Nephron progenitor cell (in vitro differentiated cells): ENCODE measurements around the gene CLEC7A.
A peak's percentile ranks its signal among the peaks of the same experiment; 100 is the strongest.

Source experiments
- DNase-seq: peaks from one replicate; pipeline ENCODE4 v3.0.0; 2021
- H3K27ac Mint-ChIP-seq: 2 replicates; pipeline ENCODE4 v1.8.0; 2021; ENCODE audit warnings: mild to moderate bottlenecking, moderate library complexity, mixed read lengths
- H3K27me3 Mint-ChIP-seq: 2 replicates; pipeline ENCODE4 v1.8.0; 2021; ENCODE audit warnings: mild to moderate bottlenecking, low read depth, mixed read lengths; ENCODE audit not compliant: poor library complexity
- H3K36me3 Mint-ChIP-seq: 2 replicates; pipeline ENCODE4 v1.8.0; 2021; ENCODE audit warnings: low read depth, mixed read lengths
- H3K4me1 Mint-ChIP-seq: 2 replicates; pipeline ENCODE4 v1.8.0; 2021; ENCODE audit warnings: mixed read lengths
- H3K4me3 Mint-ChIP-seq: 2 replicates; pipeline ENCODE4 v1.8.0; 2021; ENCODE audit warnings: mild to moderate bottlenecking, moderate library complexity, mixed read lengths
- H3K9me3 Mint-ChIP-seq: 2 replicates; pipeline ENCODE4 v1.8.0; 2021; ENCODE audit warnings: mild to moderate bottlenecking, moderate library complexity, mixed read lengths
- TF ChIP-seq, protein P1 (sequence below): fragments of 200-600 bp; sonication (generic); IDR thresholded peaks from 2 replicates; pipeline ENCODE4 v1.5.0; 2021; ENCODE audit warnings: antibody characterized with exemption

Gene CLEC7A

DNA sequence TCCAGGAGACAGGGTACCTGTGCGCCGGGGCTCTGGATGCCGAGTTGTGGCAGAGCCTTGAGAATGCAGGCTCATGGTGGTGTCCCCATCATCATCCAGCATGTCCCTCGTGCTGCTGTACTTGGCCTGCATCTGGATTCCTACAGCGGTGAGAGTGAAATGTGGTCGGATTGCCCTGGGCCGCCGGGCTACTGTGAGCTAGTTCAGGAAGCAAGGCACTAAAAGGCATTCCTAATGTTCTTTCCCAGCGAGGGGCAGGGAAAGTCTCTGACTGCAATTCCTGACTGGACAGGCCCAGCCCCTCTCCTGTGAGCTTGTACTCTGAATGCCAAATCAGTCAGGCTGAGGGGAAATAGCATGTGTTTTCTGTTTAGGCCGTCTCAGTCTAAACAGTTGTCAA is 31.2 kb downstream of the CLEC7A start, which contains the start of gene CLEC1A:
CLEC1A (minus strand) TSS at position 195 of the 400 bp plus-strand sequence; CDS start at position 132, 63 bp downstream.
- H3K27me3 Mint-ChIP-seq = peaks cover 3% of the 10 kb centered on the region
- no peak within 1 kb of the TSS for H3K4me3 Mint-ChIP-seq
- peaks cover 6% of the 10 kb centered on the region for H3K36me3 Mint-ChIP-seq
- peaks cover 8% of the 10 kb centered on the region for H3K9me3 Mint-ChIP-seq
- TF ChIP-seq, protein P1, sequence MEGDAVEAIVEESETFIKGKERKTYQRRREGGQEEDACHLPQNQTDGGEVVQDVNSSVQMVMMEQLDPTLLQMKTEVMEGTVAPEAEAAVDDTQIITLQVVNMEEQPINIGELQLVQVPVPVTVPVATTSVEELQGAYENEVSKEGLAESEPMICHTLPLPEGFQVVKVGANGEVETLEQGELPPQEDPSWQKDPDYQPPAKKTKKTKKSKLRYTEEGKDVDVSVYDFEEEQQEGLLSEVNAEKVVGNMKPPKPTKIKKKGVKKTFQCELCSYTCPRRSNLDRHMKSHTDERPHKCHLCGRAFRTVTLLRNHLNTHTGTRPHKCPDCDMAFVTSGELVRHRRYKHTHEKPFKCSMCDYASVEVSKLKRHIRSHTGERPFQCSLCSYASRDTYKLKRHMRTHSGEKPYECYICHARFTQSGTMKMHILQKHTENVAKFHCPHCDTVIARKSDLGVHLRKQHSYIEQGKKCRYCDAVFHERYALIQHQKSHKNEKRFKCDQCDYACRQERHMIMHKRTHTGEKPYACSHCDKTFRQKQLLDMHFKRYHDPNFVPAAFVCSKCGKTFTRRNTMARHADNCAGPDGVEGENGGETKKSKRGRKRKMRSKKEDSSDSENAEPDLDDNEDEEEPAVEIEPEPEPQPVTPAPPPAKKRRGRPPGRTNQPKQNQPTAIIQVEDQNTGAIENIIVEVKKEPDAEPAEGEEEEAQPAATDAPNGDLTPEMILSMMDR = no peak
- H3K4me1 Mint-ChIP-seq = peaks cover 34% of the 10 kb centered on the region
- DNase-seq = peak; percentile 42
- peak within 1 kb of the TSS; percentile 64 for H3K27ac Mint-ChIP-seq

DNA sequence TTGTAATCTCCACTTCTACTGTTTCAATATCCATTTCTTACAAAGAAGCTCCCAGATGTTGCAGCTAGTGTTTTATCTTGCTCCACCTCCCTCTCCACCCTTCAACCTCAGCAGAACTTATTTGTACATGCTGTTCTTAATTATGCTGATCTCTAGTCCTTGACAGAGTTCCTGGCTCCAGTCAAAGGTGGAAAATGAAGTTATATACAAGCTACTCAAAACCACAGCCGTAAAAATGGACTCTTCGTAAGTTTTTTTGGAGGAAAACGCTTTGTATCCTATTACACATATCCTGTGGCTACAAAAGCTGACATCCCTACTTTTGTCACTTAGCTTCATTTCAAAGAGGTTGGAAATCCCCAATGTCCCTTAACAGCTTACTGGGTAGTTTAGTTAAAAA is 32.5 kb downstream of the CLEC7A start:
- Mint-ChIP-seq H3K9me3 (no peaks in the 10 kb centered on the region), H3K27me3 (peaks cover 3% of the 10 kb centered on the region), H3K36me3 (no peaks in the 10 kb centered on the region), H3K27ac (no peak overlapping the region), H3K4me3 (no peak overlapping the region), H3K4me1 (peaks cover 34% of the 10 kb centered on the region)
- no peak for DNase-seq
- TF ChIP-seq, protein P1 = no peak

DNA sequence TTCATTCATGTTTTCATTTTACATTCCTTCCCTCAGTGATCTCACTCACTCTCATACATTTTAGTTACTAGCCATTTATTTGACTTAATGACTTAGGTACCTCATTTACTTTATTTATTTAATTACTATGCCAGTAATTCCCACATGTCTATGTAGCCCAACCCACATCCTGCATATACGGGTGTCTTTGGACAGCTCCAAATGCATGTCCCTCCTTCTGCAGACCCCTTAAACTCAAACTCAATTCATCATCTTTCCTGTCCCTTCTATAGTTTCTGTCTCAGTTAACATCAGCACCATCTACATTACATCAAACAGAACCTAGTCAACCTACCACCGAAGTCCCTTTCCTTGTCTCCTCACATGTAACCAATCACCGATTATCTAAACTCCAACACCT is 34.0 kb downstream of the CLEC7A start:
- H3K36me3 Mint-ChIP-seq = no peaks in the 10 kb centered on the region
- no peak for DNase-seq
- H3K4me3 Mint-ChIP-seq = no peak overlapping the region
- H3K27ac Mint-ChIP-seq = no peak overlapping the region
- TF ChIP-seq, protein P1 = no peak
- H3K27me3 Mint-ChIP-seq = peaks cover 3% of the 10 kb centered on the region
- H3K4me1 Mint-ChIP-seq = peaks cover 24% of the 10 kb centered on the region
- no peaks in the 10 kb centered on the region for H3K9me3 Mint-ChIP-seq

DNA sequence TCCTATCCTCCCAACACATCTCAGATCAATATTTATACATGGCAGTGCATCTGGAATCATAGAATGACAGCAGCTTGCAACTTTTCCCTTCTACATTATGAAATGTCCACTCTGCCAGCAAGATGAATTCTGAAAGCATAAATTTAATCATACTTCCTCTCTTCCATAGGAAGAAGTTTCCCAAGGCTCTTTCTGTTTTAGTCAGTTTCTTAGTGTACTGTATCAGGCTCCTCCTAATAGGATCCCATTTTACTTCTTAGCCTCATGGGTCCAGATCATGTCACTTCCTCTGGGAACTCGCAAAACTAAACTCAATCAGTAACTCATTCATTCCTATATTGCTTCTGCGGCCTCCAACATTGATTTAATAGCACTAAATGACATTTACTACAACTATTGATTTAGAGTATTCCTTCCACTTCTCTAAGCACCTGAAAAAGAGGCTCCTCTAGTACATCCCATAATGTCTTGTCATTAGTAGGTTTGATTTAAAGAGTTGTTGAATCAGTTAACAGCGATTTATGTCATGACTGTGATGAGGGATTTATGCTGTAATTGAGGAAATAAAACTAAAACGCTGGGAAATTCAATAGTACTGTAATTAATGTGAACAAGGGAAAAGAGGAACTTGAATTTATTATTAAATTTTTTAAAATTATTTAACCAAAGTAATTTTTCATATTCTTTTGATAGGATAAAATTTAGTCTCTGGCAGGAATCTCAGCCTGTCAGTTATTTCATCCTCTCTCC is 35.2 kb downstream of the CLEC7A start:
- H3K27ac Mint-ChIP-seq = no peak overlapping the region
- H3K27me3 Mint-ChIP-seq = peaks cover 3% of the 10 kb centered on the region
- no peaks in the 10 kb centered on the region for H3K36me3 Mint-ChIP-seq
- TF ChIP-seq, protein P1 = no peak
- H3K9me3 Mint-ChIP-seq = no peaks in the 10 kb centered on the region
- peaks cover 29% of the 10 kb centered on the region for H3K4me1 Mint-ChIP-seq
- H3K4me3 Mint-ChIP-seq = no peak overlapping the region
- DNase-seq = no peak

DNA sequence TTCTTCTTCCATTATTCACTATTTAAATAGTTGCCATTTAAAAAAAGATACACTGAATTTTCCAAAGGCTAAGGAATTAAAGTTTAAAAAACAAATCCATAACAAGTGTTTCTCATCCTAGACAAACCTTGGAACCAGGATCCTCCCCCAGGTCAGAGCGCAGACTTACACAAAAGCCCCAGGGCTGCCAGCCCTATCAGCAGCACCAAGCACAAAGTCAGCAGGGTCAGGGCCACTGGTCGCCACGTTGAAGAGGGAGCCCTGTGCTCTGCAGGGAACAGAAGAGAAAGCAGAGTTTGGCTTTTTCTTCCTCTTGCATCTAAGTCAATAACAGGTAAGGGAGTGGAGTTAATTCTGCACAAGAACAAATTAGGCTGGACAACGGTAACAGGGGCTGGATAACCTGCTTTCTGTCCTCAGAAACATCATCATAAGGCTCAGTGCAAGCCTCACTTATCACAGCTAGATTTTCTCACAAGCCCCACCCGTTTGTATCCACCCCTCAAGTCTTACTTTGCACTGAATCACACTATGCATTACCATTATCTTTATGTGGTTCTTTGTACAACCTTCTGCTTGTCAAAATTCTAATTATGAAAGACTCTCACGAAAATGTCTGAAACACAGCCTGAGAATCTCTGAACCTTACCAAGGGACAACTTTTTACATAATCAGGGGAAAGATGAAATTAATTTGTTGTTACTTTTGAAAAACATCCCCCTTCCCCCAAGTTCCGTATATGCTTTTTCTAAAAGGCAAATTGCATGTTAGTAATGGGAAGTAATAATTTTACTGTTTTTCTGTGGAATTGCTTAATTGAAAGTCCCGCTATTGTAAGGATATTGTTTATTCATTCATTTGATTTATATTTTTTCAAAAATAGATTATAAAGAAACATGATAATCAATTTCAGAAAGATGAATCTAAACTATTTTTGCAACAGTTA is 40.8 kb downstream of the CLEC7A start:
- Mint-ChIP-seq H3K4me3 (no peak overlapping the region), H3K27ac (no peak overlapping the region), H3K9me3 (peaks cover 15% of the 10 kb centered on the region), H3K27me3 (no peaks in the 10 kb centered on the region), H3K36me3 (peaks cover 5% of the 10 kb centered on the region), H3K4me1 (peaks cover 21% of the 10 kb centered on the region)
- TF ChIP-seq, protein P1 = no peak
- DNase-seq = no peak
